GM18951 (cell line): ENCODE measurements around the gene SH3PXD2B.
"Not testable (repeated sequence)": the region's sequence is repeated elsewhere in the genome, so short reads cannot be mapped to it uniquely, and the experiment has no call there.

Experiments
- POLR2A ChIP-seq: IDR thresholded peaks from 4 replicates; pipeline ENCODE4 v1.6.1; 2011; ENCODE audit warnings: mild to moderate bottlenecking; ENCODE audit not compliant: insufficient read length, insufficient read depth; ENCODE audit errors: extremely low read depth
- in situ Hi-C: fragments of 300-500 bp; cut with MboI; formaldehyde crosslinking; loops from one replicate; pipeline ENCODE4 v1.12.0; 2022; ENCODE audit warnings: low sequenced_read_pairs, mixed read lengths, inconsistent platforms; ENCODE audit not compliant: unreplicated experiment

Gene SH3PXD2B

GRCh38 chr5:172344855-172345409, 109.4 kb downstream of the SH3PXD2B start:
- in situ Hi-C loops = no loop called here
- TF ChIP-seq POLR2A = no peak

- TF ChIP-seq POLR2A = no peak
- in situ Hi-C loops = no loop called here
These were observed 110.6 kb downstream of the SH3PXD2B start for GRCh38 chr5:172343741-172344140.

GRCh38 chr5:172342918-172343317, 111.4 kb downstream of the SH3PXD2B start:
- in situ Hi-C loops = no loop called here
- TF ChIP-seq POLR2A = no peak

GRCh38 chr5:172339264-172340180, 114.8 kb downstream of the SH3PXD2B start:
- in situ Hi-C loops = no loop called here
- no peak for TF ChIP-seq POLR2A

GRCh38 chr5:172336676-172337285, 117.5 kb downstream of the SH3PXD2B start:
- no peak for TF ChIP-seq POLR2A
- in situ Hi-C loops = no loop called here

- in situ Hi-C loops = no loop called here
These were observed 118.1 kb downstream of the SH3PXD2B start for GRCh38 chr5:172336264-172336663.

GRCh38 chr5:172335721-172336120, 118.6 kb downstream of the SH3PXD2B start:
- in situ Hi-C loops = no loop called here
- TF ChIP-seq POLR2A = no peak

More at GRCh38 chr5:172336264-172336663, 118.1 kb downstream of the SH3PXD2B start:
- no peak for TF ChIP-seq POLR2A

GRCh38 chr5:172334641-172335040, 119.7 kb downstream of the SH3PXD2B start:
- in situ Hi-C loops = no loop called here

GRCh38 chr5:172334196-172334595, 120.1 kb downstream of the SH3PXD2B start:
- no peak for TF ChIP-seq POLR2A
- in situ Hi-C loops = no loop called here

More at GRCh38 chr5:172334641-172335040, 119.7 kb downstream of the SH3PXD2B start:
- no peak for TF ChIP-seq POLR2A

- in situ Hi-C loops = not testable (repeated sequence)
These were observed 127.4 kb downstream of the SH3PXD2B start for GRCh38 chr5:172326901-172327300.

GRCh38 chr5:172325452-172325851, 128.9 kb downstream of the SH3PXD2B start:
- in situ Hi-C loops = no loop called here
- no peak for TF ChIP-seq POLR2A

- no peak for TF ChIP-seq POLR2A
- in situ Hi-C loops = no loop called here
These were observed 132.0 kb downstream of the SH3PXD2B start for GRCh38 chr5:172322028-172322965.

GRCh38 chr5:172321593-172321992, 132.7 kb downstream of the SH3PXD2B start:
- no peak for TF ChIP-seq POLR2A
- in situ Hi-C loops = no loop called here
